Measurements from ENCODE around the gene RBM47. TPM values are rescaled to one million over a fixed set of nuclear protein-coding genes. Genes with fewer than 3 reads are reported as not detected.

RBM47 gene
- total RNA-seq, 1 experiment from 2014 or later, result 5.2 TPM

DNA sequence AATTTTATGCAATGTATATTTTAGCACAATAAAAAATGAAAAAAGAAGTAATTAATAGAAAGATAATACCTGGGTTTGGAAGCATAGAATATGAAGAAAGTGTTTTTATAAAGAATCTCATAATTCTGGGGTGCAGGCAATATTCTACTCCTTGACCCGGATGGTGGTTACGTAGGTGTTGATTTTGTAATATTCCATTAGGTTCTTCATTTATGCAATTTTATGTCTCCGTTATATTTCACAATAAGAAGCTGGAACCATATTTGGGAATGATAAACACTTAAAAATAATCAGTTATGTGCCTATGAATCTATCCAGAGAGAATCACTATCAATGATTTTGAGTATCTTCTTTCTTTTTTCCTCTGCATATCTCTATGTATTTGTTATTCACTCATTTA lies 256.0 kb downstream of the RBM47 start:
- no peak for DNase-seq (ENCODE audit: low spot score)

Other genes with a start within 250 kb of the RBM47 start
- not detected in 2 replicates for gene NSUN7, start 120.1 kb upstream of the RBM47 start, total RNA-seq (2014; rRNA removed; shearing (Covaris generic))